Activated naive CD4-positive, alpha-beta T cell treated with anti-CD3 and anti-CD28 coated beads for 36 hours (primary cell): ENCODE results near the gene AXDND1. TPM values are rescaled to one million over a fixed set of nuclear protein-coding genes. Genes with fewer than 3 reads are reported as not detected.
A peak's percentile ranks its signal among the peaks of the same experiment; 100 is the strongest.

ENCODE experiments used
- CTCF ChIA-PET: fragments of 350-600 bp; sonication (Branson Sonifier 250); formaldehyde crosslinking; loops from one replicate; lab custom pipeline; 2021; ENCODE audit warnings: antibody characterized with exemption; lab: Charles Lee
- DNase-seq: peaks from one replicate; pipeline ENCODE4 v3.0.0-alpha.2; 2020
- H3K27ac Mint-ChIP-seq: one replicate; pipeline ENCODE4 v1.8.0; 2021; ENCODE audit warnings: mild to moderate bottlenecking, mixed read lengths
- H3K27me3 Mint-ChIP-seq: one replicate; pipeline ENCODE4 v1.8.0; 2021; ENCODE audit warnings: low read depth, mixed read lengths
- H3K36me3 Mint-ChIP-seq: one replicate; pipeline ENCODE4 v1.8.0; 2021; ENCODE audit warnings: low read depth, mixed read lengths
- H3K4me1 Mint-ChIP-seq: one replicate; pipeline ENCODE4 v1.8.0; 2021; ENCODE audit warnings: low read depth, mixed read lengths
- H3K4me3 Mint-ChIP-seq: one replicate; pipeline ENCODE4 v1.8.0; 2021; ENCODE audit warnings: mild to moderate bottlenecking, moderate library complexity, mixed read lengths
- H3K9me3 Mint-ChIP-seq: one replicate; pipeline ENCODE4 v1.8.0; 2021; ENCODE audit warnings: mixed read lengths
- intact Hi-C: fragments of 100-400 bp; cut with micrococcal nuclease; formaldehyde crosslinking; loops from one replicate; pipeline ENCODE4 v1.15.1; 2023
- total RNA-seq, 2 experiments: library from RNA; stranded (reverse); gene quantifications; one replicate each; pipeline ENCODE4 v1.2.3, GENCODE V29; 2021

Gene AXDND1
- total RNA-seq, 2 experiments from 2014 or later = 0.57 to 0.67 TPM

GRCh38 chr1:179550746-179551682 is 185.2 kb downstream of the AXDND1 start:
- Mint-ChIP-seq H3K4me1 (no peaks in the 10 kb centered on the region), H3K4me3 (no peak overlapping the region), H3K9me3 (no peaks in the 10 kb centered on the region), H3K27ac (no peak overlapping the region), H3K36me3 (no peaks in the 10 kb centered on the region), H3K27me3 (no peaks in the 10 kb centered on the region)
- intact Hi-C loops = no loop called here
- no peak for DNase-seq
- CTCF ChIA-PET = interaction anchor here (1.0 kb wide), 1 partner anchor 49 kb away, joined by 3 read pairs; no protein-coding TSS in a partner anchor

- CTCF ChIA-PET = no interaction called here
- Mint-ChIP-seq H3K27ac (no peak overlapping the region), H3K27me3 (no peaks in the 10 kb centered on the region), H3K9me3 (no peaks in the 10 kb centered on the region), H3K4me3 (no peak overlapping the region), H3K36me3 (no peaks in the 10 kb centered on the region), H3K4me1 (no peaks in the 10 kb centered on the region)
- intact Hi-C loops = no loop called here
- DNase-seq = no peak
These were observed 188.7 kb downstream of the AXDND1 start for GRCh38 chr1:179554427-179554826.

GRCh38 chr1:179558078-179558477 is 192.3 kb downstream of the AXDND1 start:
- H3K9me3 Mint-ChIP-seq = no peaks in the 10 kb centered on the region
- no peaks in the 10 kb centered on the region for H3K4me1 Mint-ChIP-seq
- no peak overlapping the region for H3K27ac Mint-ChIP-seq
- CTCF ChIA-PET = no interaction called here
- no peaks in the 10 kb centered on the region for H3K36me3 Mint-ChIP-seq
- intact Hi-C loops = no loop called here
- H3K27me3 Mint-ChIP-seq = no peaks in the 10 kb centered on the region
- H3K4me3 Mint-ChIP-seq = no peak overlapping the region
- DNase-seq = no peak

GRCh38 chr1:179575497-179576314 is 209.9 kb downstream of the AXDND1 start, which contains the start of gene NPHS2:
Gene NPHS2 (minus strand): TSS chr1:179575948. CDS start chr1:179575864, 84 bp downstream.
- Mint-ChIP-seq H3K4me1 (peaks cover 5% of the 10 kb centered on the region), H3K27me3 (peaks cover 47% of the 10 kb centered on the region), H3K4me3 (no peak within 1 kb of the TSS), H3K9me3 (no peaks in the 10 kb centered on the region), H3K36me3 (no peaks in the 10 kb centered on the region), H3K27ac (no peak within 1 kb of the TSS)
- CTCF ChIA-PET = no interaction called here
- no peak for DNase-seq
- intact Hi-C loops = no loop called here

DNA sequence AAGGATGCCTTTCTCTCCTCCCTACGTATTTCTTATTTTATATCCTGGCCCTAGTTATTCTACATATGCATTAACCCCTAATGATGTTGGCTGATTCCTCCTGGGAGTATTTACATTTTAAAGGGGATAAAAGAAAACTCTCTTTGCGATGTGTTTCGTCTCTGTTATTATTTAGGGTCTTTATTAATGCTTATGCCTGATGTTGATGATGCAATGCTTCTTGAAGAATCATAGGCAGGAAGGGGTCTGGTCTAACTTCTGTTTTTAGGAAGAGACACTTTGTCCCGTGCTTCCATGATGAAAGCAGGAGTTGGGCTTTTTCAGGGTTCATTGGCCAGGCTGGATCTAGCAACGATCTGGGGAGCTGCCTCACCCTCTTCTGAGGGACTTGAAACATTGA is 210.7 kb downstream of the AXDND1 start:
- H3K4me3 Mint-ChIP-seq = no peak overlapping the region
- DNase-seq = no peak
- CTCF ChIA-PET = no interaction called here
- H3K9me3 Mint-ChIP-seq = no peaks in the 10 kb centered on the region
- no peaks in the 10 kb centered on the region for H3K36me3 Mint-ChIP-seq
- peaks cover 47% of the 10 kb centered on the region for H3K27me3 Mint-ChIP-seq
- intact Hi-C loops = no loop called here
- no peak overlapping the region for H3K27ac Mint-ChIP-seq
- H3K4me1 Mint-ChIP-seq = peaks cover 5% of the 10 kb centered on the region

DNA sequence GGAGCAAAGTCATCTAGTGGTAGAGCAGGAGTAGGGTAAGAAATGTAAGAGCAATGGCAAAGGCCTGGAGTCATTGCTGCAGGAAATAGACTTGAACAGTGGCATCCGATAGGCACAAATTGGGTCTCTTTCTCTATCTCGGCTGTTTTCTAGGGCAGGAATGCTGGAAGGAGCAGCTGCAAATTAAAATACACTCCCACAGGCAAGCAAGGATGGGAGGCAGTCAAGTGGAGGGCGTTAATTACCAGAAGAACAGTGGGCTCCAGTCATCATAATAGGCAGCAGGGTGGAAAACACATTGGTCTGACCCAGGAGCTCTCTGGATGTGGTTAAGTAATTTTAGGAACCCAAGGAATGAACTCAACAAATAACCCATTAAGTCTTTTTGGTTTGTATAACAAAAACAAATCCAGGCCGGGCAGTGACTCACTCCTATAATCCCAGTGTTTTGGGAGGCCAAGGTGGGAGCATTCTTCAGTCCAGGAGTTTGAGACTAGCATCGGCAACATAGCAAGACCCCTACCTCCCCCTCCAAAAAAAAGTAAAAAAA is 218.1 kb downstream of the AXDND1 start:
- no peak for DNase-seq
- H3K27ac Mint-ChIP-seq = no peak overlapping the region
- H3K27me3 Mint-ChIP-seq = peaks cover 50% of the 10 kb centered on the region
- H3K4me1 Mint-ChIP-seq = peaks cover 3% of the 10 kb centered on the region
- H3K4me3 Mint-ChIP-seq = no peak overlapping the region
- no peaks in the 10 kb centered on the region for H3K9me3 Mint-ChIP-seq
- no peaks in the 10 kb centered on the region for H3K36me3 Mint-ChIP-seq
- intact Hi-C loops = no loop called here
- CTCF ChIA-PET = no interaction called here

- H3K9me3 Mint-ChIP-seq = no peaks in the 10 kb centered on the region
- H3K4me3 Mint-ChIP-seq = no peak overlapping the region
- H3K27ac Mint-ChIP-seq = no peak overlapping the region
- peak; percentile 7 for DNase-seq
- intact Hi-C loops = no loop called here
- CTCF ChIA-PET = interaction anchor here (0.6 to 1.0 kb wide), 4 partner anchors 14 to 234 kb away, joined by 3 to 7 read pairs (median 4); no protein-coding TSS in a partner anchor
- H3K4me1 Mint-ChIP-seq = peaks cover 3% of the 10 kb centered on the region
- peaks cover 52% of the 10 kb centered on the region for H3K27me3 Mint-ChIP-seq
- H3K36me3 Mint-ChIP-seq = no peaks in the 10 kb centered on the region
These were observed 220.5 kb downstream of the AXDND1 start for GRCh38 chr1:179586107-179586823.

DNA sequence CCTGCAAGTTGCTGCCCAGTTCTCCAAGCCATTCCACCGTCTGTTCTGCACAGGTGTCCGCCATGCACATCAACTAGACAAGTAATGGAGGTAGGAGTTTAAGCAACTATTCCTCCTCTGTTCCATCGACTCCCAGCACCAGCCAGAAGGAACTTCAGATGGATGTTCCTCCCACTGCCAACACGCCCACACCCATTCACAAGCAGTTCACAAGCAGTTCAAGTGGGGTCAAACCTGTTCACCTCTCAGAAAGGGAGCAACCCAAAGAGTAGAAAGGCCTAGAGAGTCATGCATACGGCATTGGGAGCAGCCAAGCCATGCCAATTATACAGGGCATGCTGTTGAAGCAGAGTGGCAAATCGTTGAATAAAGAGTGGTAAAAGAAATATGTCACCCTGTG is 221.6 kb downstream of the AXDND1 start:
- intact Hi-C loops = no loop called here
- Mint-ChIP-seq H3K27ac (no peak overlapping the region), H3K4me1 (peaks cover 3% of the 10 kb centered on the region), H3K9me3 (no peaks in the 10 kb centered on the region), H3K27me3 (peaks cover 54% of the 10 kb centered on the region), H3K4me3 (no peak overlapping the region), H3K36me3 (no peaks in the 10 kb centered on the region)
- CTCF ChIA-PET = interaction anchor here (0.8 kb wide), 1 partner anchor 227 kb away, joined by 5 read pairs; no protein-coding TSS in a partner anchor
- no peak for DNase-seq

- no peak for DNase-seq
- intact Hi-C loops = no loop called here
- H3K36me3 Mint-ChIP-seq = no peaks in the 10 kb centered on the region
- H3K9me3 Mint-ChIP-seq = no peaks in the 10 kb centered on the region
- no peak overlapping the region for H3K27ac Mint-ChIP-seq
- H3K4me1 Mint-ChIP-seq = peaks cover 3% of the 10 kb centered on the region
- H3K27me3 Mint-ChIP-seq = peaks cover 52% of the 10 kb centered on the region
- H3K4me3 Mint-ChIP-seq = no peak overlapping the region
- CTCF ChIA-PET = no interaction called here
These were observed 222.8 kb downstream of the AXDND1 start for GRCh38 chr1:179588425-179589024.

DNA sequence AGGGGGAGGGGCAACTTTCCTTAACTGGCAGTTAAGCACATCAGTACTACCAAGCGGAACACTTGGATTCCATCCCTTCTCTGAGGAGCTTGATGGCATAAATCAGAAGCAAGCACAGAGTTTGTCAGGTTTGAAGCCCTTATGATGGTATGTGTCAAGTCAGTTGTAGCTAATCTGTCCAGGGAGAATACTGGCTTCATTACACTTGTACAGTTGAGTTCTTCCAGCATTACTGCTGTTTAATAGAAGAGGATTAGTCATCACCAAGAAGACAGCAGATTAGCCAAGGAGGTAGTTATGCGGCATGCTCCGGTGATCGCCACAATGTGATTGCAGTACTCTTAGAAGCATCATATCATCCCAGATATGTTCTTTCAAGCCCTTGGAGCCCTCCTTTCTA is 223.7 kb downstream of the AXDND1 start:
- Mint-ChIP-seq H3K9me3 (no peaks in the 10 kb centered on the region), H3K4me1 (peaks cover 3% of the 10 kb centered on the region), H3K36me3 (no peaks in the 10 kb centered on the region), H3K27me3 (peaks cover 47% of the 10 kb centered on the region), H3K4me3 (no peak overlapping the region), H3K27ac (no peak overlapping the region)
- DNase-seq = no peak
- CTCF ChIA-PET = no interaction called here
- intact Hi-C loops = no loop called here

DNA sequence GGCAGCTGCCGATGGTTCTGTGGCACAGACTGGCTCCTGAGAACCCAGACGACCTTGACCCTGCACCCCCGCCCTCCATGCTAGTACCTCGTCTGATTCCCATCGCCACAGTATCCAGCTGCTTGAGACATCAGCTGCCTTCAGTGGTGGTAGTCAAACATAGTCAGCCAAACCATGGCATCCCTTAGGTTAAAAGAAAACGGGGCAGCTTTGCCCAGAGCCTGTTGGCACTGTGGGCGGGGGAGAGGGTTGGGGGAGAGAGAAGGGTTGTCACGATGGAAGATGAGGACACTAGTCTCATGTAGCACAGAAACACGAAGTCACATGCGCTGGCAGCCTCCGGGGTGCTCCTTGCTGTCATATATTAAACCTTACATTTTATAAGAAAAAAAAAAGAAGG is 224.9 kb downstream of the AXDND1 start:
- Mint-ChIP-seq H3K27ac (no peak overlapping the region), H3K4me3 (no peak overlapping the region), H3K9me3 (no peaks in the 10 kb centered on the region), H3K4me1 (peaks cover 3% of the 10 kb centered on the region), H3K27me3 (peaks cover 44% of the 10 kb centered on the region), H3K36me3 (no peaks in the 10 kb centered on the region)
- DNase-seq = no peak
- intact Hi-C loops = no loop called here
- CTCF ChIA-PET = interaction anchor here (0.6 kb wide), 1 partner anchor 118 kb away, joined by 3 read pairs; no protein-coding TSS in a partner anchor
